GM10266 (cell line): ENCODE data around the gene SNTB2.

Experiments
- DNase-seq: peaks from one replicate; pipeline ENCODE4 v3.0.0; 2012; ENCODE audit errors: extremely low spot score
- TF ChIP-seq, protein P1 (sequence below): IDR thresholded peaks from 2 replicates; pipeline ENCODE4 v1.5.1; 2012; ENCODE audit warnings: mild to moderate bottlenecking, low read depth; ENCODE audit not compliant: control insufficient read depth, insufficient read depth; ENCODE audit errors: missing control alignments

SNTB2 gene

DNA sequence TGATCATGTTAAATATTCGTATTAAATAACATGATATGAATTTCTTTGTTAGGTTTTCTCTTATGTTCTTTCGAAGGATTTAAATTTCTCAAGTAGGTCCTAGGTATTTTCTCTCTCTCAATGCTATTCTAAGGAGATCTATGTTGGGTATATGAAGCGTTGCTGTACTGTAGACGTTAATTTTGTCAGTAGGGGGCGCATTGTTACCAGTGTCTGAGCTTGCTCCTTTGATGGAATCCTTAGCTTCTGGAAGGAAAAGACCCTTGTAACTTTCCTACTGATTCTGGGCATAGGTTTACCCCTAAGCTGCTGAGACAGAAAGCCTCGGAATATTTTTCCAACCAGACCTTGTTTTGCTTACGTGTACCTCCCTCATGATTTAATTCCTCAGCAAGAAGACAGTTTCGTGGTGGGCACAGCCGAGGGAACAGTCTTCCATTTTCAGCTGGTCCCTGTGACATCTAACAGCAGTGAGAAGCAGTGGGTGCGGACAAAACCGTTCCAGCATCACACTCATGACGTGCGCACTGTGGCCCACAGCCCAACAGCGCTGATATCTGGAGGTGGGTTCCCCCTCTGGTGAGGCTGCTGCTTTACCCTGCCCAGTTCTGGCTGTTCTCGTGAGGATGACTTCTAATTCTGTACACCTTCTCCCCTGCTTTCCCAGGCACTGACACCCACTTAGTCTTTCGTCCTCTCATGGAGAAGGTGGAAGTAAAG is 36.7 kb upstream of the SNTB2 start:
- TF ChIP-seq, protein P1, sequence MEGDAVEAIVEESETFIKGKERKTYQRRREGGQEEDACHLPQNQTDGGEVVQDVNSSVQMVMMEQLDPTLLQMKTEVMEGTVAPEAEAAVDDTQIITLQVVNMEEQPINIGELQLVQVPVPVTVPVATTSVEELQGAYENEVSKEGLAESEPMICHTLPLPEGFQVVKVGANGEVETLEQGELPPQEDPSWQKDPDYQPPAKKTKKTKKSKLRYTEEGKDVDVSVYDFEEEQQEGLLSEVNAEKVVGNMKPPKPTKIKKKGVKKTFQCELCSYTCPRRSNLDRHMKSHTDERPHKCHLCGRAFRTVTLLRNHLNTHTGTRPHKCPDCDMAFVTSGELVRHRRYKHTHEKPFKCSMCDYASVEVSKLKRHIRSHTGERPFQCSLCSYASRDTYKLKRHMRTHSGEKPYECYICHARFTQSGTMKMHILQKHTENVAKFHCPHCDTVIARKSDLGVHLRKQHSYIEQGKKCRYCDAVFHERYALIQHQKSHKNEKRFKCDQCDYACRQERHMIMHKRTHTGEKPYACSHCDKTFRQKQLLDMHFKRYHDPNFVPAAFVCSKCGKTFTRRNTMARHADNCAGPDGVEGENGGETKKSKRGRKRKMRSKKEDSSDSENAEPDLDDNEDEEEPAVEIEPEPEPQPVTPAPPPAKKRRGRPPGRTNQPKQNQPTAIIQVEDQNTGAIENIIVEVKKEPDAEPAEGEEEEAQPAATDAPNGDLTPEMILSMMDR, result peak; percentile 74
- DNase-seq, result peak; percentile 59

DNA sequence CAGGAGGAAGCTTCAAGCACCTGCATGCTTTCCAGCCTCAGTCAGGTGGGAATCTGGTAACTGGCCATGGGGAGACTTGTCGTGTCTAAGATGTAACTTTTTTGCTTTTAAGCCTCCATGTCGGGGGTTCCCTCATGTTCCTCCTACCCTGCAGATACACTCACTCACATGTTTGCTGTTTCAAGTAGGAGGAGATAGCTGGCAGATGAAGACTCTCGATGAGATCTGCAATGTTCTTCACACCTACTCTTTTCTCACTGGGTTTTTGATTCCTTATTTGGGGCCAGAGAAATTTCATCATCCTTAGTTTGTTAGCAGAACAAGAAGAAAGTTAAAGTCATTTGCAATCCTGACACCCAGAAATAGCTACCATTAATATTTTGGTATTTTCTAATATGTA is 29.8 kb upstream of the SNTB2 start:
- TF ChIP-seq, protein P1, result no peak
- no peak for DNase-seq

DNA sequence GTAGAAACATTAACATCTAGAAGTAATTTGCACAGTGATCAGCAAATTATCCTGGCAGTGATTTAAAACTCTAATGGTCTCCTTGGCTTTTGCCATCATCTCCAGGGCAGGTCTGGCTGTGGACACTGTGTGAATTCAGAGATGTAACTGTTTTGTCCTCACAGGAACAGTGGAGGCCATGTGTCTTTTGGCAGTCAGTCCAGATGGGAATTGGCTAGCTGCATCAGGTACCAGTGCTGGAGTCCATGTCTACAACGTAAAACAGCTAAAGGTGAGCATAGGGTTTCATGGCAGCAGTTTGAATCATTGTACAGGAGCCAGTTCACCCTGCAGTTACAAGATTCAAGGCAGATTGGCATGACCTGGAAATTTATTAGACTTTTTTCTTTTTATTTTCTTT is 26.8 kb upstream of the SNTB2 start:
- no peak for DNase-seq
- TF ChIP-seq, protein P1, result no peak

DNA sequence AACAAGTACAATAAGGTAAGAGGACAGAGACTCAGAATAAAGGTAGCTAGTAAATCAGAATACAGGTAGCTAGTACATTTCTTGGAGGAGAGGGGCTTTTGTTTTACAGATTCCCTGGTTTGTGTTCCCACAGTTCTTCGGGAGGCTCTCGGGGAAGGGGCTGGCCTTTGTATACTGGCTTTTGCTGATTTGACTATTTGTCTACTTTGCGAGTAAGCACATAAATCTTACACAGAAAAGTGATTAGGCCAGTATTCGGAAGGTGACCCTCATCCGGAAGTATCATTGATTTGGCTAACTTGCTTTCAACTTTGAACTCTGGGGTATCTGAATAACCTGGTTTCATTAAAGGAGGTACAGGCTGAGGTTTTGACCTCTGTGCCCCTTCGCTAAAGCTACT is 21.4 kb upstream of the SNTB2 start:
- TF ChIP-seq, protein P1, result no peak
- no peak for DNase-seq

DNA sequence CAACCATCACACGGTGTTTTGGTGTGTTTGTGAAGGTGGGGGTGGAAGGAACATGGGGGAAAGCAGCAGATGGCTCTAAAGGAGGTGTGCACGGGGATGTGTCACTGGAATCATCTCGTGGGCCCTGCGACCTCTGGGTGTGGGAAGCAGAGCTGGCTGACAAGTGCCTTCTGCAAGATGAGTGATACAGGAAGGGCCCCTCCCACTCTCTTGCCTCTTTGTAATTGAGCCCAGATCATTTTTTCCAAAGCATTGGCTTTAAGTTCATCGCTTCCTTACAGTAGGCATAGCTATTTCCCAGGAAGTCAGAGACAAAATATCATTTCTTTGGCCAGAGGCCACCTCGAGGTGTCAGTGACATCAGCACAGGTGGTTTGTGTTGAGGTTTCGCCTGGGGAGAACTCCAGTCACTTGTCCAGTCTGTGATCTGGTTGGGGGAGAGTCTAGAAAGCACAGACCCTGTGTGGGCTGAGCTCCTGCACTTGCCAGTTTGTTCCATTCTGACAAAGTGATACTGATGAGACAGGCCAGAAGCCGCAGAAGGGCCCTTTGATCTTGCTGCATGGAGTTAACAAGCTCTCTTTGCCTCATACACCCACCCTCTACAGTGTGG is 20.6 kb upstream of the SNTB2 start:
- peak; percentile 63 for DNase-seq
- TF ChIP-seq, protein P1, result no peak

DNA sequence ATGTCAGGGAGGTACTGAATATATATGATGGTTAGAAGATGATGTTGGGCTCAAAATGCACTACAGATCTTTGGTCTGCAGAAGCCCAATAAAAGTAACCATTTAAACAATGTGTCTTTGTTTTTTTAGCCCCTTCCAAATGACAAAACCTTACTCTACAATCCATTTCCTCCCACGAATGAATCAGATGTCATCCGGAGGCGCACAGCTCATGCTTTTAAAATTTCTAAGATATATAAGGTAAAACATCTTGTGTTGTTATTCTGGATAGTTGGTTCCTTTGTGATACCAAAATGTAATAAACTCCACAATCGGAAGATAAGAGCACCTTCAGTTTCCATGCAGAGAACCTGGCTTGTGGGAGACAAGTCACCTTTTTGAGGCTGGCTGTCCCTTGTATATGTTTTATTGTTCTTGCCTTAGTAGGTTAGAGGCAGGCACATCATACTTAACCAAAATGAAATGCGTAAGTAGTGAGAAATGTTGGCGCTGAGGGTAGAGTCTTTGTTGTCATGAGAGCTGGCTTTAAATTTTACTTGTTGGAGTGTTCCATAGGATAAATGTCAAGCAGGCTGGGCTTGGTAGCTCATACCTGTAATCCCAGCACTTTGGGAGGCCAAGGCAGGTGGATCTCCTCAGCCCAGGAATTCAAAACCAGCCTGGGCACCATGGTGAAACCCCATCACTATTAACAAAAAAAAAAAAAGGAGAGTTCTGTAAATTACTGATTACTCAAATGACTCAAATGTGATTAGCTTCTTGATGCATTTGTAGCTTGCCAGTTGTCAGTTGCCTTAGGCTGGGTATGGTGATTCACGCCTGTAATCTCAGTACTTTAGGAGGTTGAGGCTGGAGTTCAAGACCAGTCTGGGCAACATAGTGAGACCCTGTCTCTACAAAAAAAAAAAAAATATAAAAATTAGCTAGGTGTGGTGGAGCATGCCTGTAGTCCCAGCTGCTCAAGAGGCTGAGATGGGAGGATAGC is 19.7 kb upstream of the SNTB2 start:
- TF ChIP-seq, protein P1, result no peak
- no peak for DNase-seq
